Mucosa of descending colon (tissue), 3 donors: ENCODE results near the gene PRB2. TPM values are rescaled to one million over a fixed set of nuclear protein-coding genes. Genes with fewer than 3 reads are reported as not detected.
"Not testable (repeated sequence)": the region's sequence is repeated elsewhere in the genome, so short reads cannot be mapped to it uniquely, and the experiment has no call there.

Experiments used
- ATAC-seq: fragments of 200-7000 bp; cut with Tn5 transposase; one replicate; pipeline ENCODE4 v1.9.1; 2020; ENCODE audit warnings: mild to moderate bottlenecking, moderate library complexity
- DNase-seq, 3 donors: peaks; one replicate each; pipeline ENCODE4 v3.0.0-alpha.2; 2020
- H3K36me3 ChIP-seq: fragments of 200-600 bp; one replicate; pipeline ENCODE4 v1.8.0; 2021; ENCODE audit warnings: low read depth, mild to moderate bottlenecking
- H3K4me1 ChIP-seq: fragments of 200-600 bp; one replicate; pipeline ENCODE4 v1.8.0; 2021; ENCODE audit warnings: low read depth, mild to moderate bottlenecking
- H3K4me3 ChIP-seq: fragments of 200-600 bp; one replicate; pipeline ENCODE4 v1.8.0; 2021; ENCODE audit warnings: mild to moderate bottlenecking
- H3K9me3 ChIP-seq: fragments of 200-600 bp; one replicate; pipeline ENCODE4 v1.8.0; 2021; ENCODE audit warnings: mild to moderate bottlenecking
- intact Hi-C, 2 donors: fragments of 100-400 bp; cut with DNase I in 1 of 2; cut with micrococcal nuclease in 1 of 2; formaldehyde crosslinking; loops; one replicate each; pipeline versions ENCODE4 v1.11.0 to v1.11.1; 2022; cut with DNase I, micrococcal nuclease
- long read RNA-seq, 2 donors: library from polyadenylated mRNA; unstranded; transcript quantifications; one replicate each; pipeline ENCODE4 v2.0.0, GENCODE V29; 2019 to 2021
- total RNA-seq, 3 donors: library from RNA; stranded (reverse); fragmentation: NEBNext Ultra II Directional in 2 of 3; extraction: Animal tissue kit (Norgen Biotek cat#: 25700) in 2 of 3; gene quantifications; one replicate each; pipeline versions ENCODE4 v1.2.1 to v1.2.4, GENCODE V29; 2021 to 2023
- TF ChIP-seq, protein P1 (sequence below): fragments of 200-600 bp; IDR thresholded peaks from one replicate; pipeline ENCODE4 v1.8.0; 2022; ENCODE audit warnings: antibody characterized with exemption, mild to moderate bottlenecking
- donor health status: DM: no; HTN: no; CAD: no; lungs with moderate emphysema.
- donor health status: DM: no; HTN: no; CAD: no.
- donor health status: DM: no; HTN: yes; CAD: no.

The PRB2 gene
- total RNA-seq: not detected
- long read RNA-seq, donor 1: 0 reads
- long read RNA-seq, donor 2: 0 reads

GRCh38 chr12:11395467-11395866 lies at the start of gene PRB2:
Gene PRB2, minus strand, starts transcription at chr12:11395567. Its CDS starts 38 bp downstream, at chr12:11395529.
- intact Hi-C loops, H3K4me1 ChIP-seq, ATAC-seq, DNase-seq, H3K4me3 ChIP-seq, H3K36me3 ChIP-seq, H3K9me3 ChIP-seq: not testable (repeated sequence)

DNA sequence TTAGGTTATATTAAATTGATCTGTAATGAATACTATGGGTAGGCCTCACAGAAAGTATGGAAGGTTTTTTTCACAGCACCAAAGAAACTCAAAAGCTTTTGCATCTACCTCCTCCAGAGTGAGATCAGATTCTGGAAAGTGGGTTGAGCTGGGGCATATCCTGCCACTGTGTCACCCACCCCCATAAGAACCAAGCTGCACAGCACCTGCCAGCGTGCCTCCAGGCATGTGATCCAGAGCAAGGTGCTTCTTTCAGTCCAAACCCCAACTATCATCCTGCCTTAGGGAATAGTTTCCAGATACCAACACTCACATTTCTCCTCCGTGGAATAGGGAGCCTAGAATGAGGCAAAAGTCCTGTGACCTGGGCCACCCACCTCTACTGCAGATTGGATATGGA lies 42.6 kb upstream of the PRB2 start:
- no peak for DNase-seq
- no peaks in the 10 kb centered on the region for H3K36me3 ChIP-seq
- ATAC-seq: no peak
- no peaks in the 10 kb centered on the region for H3K9me3 ChIP-seq
- no peak overlapping the region for H3K4me3 ChIP-seq
- intact Hi-C loops: no loop called here
- TF ChIP-seq, protein P1, sequence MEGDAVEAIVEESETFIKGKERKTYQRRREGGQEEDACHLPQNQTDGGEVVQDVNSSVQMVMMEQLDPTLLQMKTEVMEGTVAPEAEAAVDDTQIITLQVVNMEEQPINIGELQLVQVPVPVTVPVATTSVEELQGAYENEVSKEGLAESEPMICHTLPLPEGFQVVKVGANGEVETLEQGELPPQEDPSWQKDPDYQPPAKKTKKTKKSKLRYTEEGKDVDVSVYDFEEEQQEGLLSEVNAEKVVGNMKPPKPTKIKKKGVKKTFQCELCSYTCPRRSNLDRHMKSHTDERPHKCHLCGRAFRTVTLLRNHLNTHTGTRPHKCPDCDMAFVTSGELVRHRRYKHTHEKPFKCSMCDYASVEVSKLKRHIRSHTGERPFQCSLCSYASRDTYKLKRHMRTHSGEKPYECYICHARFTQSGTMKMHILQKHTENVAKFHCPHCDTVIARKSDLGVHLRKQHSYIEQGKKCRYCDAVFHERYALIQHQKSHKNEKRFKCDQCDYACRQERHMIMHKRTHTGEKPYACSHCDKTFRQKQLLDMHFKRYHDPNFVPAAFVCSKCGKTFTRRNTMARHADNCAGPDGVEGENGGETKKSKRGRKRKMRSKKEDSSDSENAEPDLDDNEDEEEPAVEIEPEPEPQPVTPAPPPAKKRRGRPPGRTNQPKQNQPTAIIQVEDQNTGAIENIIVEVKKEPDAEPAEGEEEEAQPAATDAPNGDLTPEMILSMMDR: no peak
- H3K4me1 ChIP-seq: no peaks in the 10 kb centered on the region

- TF ChIP-seq, protein P1: no peak
- no peak for ATAC-seq
- no peak overlapping the region for H3K4me3 ChIP-seq
- H3K36me3 ChIP-seq: no peaks in the 10 kb centered on the region
- DNase-seq: no peak
- no peaks in the 10 kb centered on the region for H3K9me3 ChIP-seq
- intact Hi-C loops: no loop called here
- no peaks in the 10 kb centered on the region for H3K4me1 ChIP-seq
Measured at GRCh38 chr12:11433664-11434063, 38.3 kb upstream of the PRB2 start.

- TF ChIP-seq, protein P1: no peak
- no peak for ATAC-seq
- H3K4me1 ChIP-seq: no peaks in the 10 kb centered on the region
Measured at GRCh38 chr12:11431486-11431885, 36.1 kb upstream of the PRB2 start.

GRCh38 chr12:11427341-11427740 lies 32.0 kb upstream of the PRB2 start:
- ATAC-seq (no peak), DNase-seq (no peak)
- intact Hi-C loops: no loop called here
- TF ChIP-seq, protein P1: no peak
- Histone ChIP-seq H3K36me3 (no peaks in the 10 kb centered on the region), H3K4me3 (no peak overlapping the region), H3K9me3 (no peaks in the 10 kb centered on the region), H3K4me1 (no peaks in the 10 kb centered on the region)

More at GRCh38 chr12:11431486-11431885, 36.1 kb upstream of the PRB2 start:
- intact Hi-C loops: no loop called here
- no peaks in the 10 kb centered on the region for H3K36me3 ChIP-seq
- no peaks in the 10 kb centered on the region for H3K9me3 ChIP-seq
- DNase-seq: no peak
- no peak overlapping the region for H3K4me3 ChIP-seq

DNA sequence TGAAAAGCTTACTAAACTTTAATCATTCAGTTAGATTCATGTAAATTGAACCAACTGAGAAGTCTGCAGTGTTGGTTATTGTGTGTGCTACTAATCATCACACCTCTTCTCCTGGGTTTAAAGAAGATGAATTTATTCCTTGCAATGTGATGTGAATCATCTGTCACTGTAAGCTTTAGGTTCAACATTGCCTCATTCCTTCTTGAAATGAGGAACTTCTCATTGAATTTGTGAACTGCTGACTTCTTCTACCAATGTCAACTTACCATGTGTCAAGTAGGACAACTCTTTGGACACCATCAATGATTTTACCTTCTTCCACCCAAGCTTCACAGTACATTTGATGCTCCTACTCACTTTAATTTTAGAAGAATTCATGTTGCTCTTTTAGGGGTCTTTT lies 17.4 kb upstream of the PRB2 start:
- Histone ChIP-seq H3K4me1 (no peaks in the 10 kb centered on the region), H3K4me3 (no peak overlapping the region), H3K36me3 (no peaks in the 10 kb centered on the region), H3K9me3 (peaks cover 9% of the 10 kb centered on the region)
- intact Hi-C loops: no loop called here
- DNase-seq (no peak), ATAC-seq (no peak)
- TF ChIP-seq, protein P1: no peak
